ENCODE measurements around the gene PLXNA1. TPM values are rescaled to one million over a fixed set of nuclear protein-coding genes. Genes with fewer than 3 reads are reported as not detected.

Gene PLXNA1
- total RNA-seq, 1 experiment from 2014 or later = 30.3 TPM

GRCh38 chr3:127011270-127011992 is 28.5 kb downstream of the PLXNA1 start:
- H3K27me3 ChIP-seq (ENCODE audit: insufficient read depth, low read length) = no peaks in the 10 kb centered on the region
- H3K4me1 ChIP-seq (ENCODE audit: control insufficient read depth in 1 of 2, insufficient read depth in 2 of 2, low read length in 2 of 2) = peaks cover 0 to 3% of the 10 kb centered on the region in 2 experiments; a peak in 1 of 4 replicates
- H3K9ac ChIP-seq (ENCODE audit: low read length) = no peak overlapping the region
- ATAC-seq (no peak), DNase-seq (ENCODE audit: low read depth, low spot score) (no peak)
- TF ChIP-seq EZH2phosphoT487 (IDR thresholded peaks at IDR 0.05; ENCODE audit: borderline replicate concordance) = no peak
- TF ChIP-seq ZFX (IDR thresholded peaks at IDR 0.05) = no peak
- TF ChIP-seq POLR2A (IDR thresholded peaks at IDR 0.05; ENCODE audit: borderline replicate concordance, extremely low read depth, insufficient read depth, insufficient read length) = no peak
- no peak for TF ChIP-seq CEBPB (IDR thresholded peaks at IDR 0.05; ENCODE audit: low read depth)
- no peak for TF ChIP-seq SP1 (IDR thresholded peaks at IDR 0.05; ENCODE audit: low read depth)
- TF ChIP-seq YY1 (IDR thresholded peaks at IDR 0.05; ENCODE audit: extremely low read depth, insufficient replicate concordance, low read depth, low read length) = no peak
- no peak for TF ChIP-seq CTCF (IDR thresholded peaks at IDR 0.05 in 2 of 3, conservative IDR thresholded peaks at IDR 0.05 in 1 of 3; ENCODE audit: borderline replicate concordance in 1 of 3, insufficient read depth in 1 of 3, low read depth in 2 of 3, low read length in 2 of 3)
- no peak for TF ChIP-seq JUND (IDR thresholded peaks at IDR 0.05)
- TF ChIP-seq REST (IDR thresholded peaks at IDR 0.05; ENCODE audit: low read depth) = no peak
- no TSS peak for BruUV-seq (replicated peaks)
- H3K36me3 ChIP-seq (ENCODE audit: control insufficient read depth in 1 of 2, insufficient read depth in 2 of 2, low read length in 2 of 2) = 0 out of 4 replicates have a peak, but pooled peaks cover 0 to 4% of the 10 kb centered on the region in 2 experiments
- no peaks in the 10 kb centered on the region for H3K9me3 ChIP-seq (ENCODE audit: control insufficient read depth in 1 of 2, insufficient read depth in 1 of 2, low read depth in 1 of 2, low read length in 2 of 2)
- H2AFZ ChIP-seq (ENCODE audit: low read depth, low read length, poor library complexity, severe bottlenecking) = no peak overlapping the region
- no peak overlapping the region for H3K4me2 ChIP-seq (ENCODE audit: low read length)
- intact Hi-C loops (cut with micrococcal nuclease) = no loop called here
- no peak overlapping the region for H3K27ac ChIP-seq (ENCODE audit: low read depth, low read length)
- CTCF ChIA-PET = no interaction called here
- H4K20me1 ChIP-seq (ENCODE audit: insufficient read depth) = no peaks in the 10 kb centered on the region
- POLR2A ChIA-PET = no interaction called here
- no peaks in the 10 kb centered on the region for H3K79me2 ChIP-seq (ENCODE audit: insufficient read depth, low read length)
- RAD21 ChIA-PET (ENCODE audit: low non-redundant PET in 1 of 2, low total read pairs in 2 of 2, uncharacterized antibody in 2 of 2, unreplicated experiment in 2 of 2) = no interaction called here
- no peak overlapping the region for H3K4me3 ChIP-seq (replicated peaks in 1 of 2; ENCODE audit: low read depth in 1 of 2, low read length in 2 of 2)
- no peaks in the 10 kb centered on the region for H3K9me2 ChIP-seq (ENCODE audit: insufficient read depth)
